Umbilical cord (tissue), 2 donors: Measurements from ENCODE around the gene SULT6B1. TPM values are rescaled to one million over a fixed set of nuclear protein-coding genes. Genes with fewer than 3 reads are reported as not detected.
A peak's percentile ranks its signal among the peaks of the same experiment; 100 is the strongest.
"Not testable (repeated sequence)": the region's sequence is repeated elsewhere in the genome, so short reads cannot be mapped to it uniquely, and the experiment has no call there.

ENCODE experiments used
- DNase-seq: peaks from one replicate; pipeline ENCODE4 v3.0.0-alpha.2; 2015; ENCODE audit warnings: low spot score
- total RNA-seq: library from RNA; depleted of rRNA; stranded (reverse); fragments of >200 nt; gene quantifications from one replicate; pipeline ENCODE4 v1.2.3, GENCODE V29; 2014; ENCODE audit warnings: low replicate concordance; ENCODE audit not compliant: insufficient read depth

SULT6B1 gene, protein sequence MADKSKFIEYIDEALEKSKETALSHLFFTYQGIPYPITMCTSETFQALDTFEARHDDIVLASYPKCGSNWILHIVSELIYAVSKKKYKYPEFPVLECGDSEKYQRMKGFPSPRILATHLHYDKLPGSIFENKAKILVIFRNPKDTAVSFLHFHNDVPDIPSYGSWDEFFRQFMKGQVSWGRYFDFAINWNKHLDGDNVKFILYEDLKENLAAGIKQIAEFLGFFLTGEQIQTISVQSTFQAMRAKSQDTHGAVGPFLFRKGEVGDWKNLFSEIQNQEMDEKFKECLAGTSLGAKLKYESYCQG
- not detected for total RNA-seq

DNA sequence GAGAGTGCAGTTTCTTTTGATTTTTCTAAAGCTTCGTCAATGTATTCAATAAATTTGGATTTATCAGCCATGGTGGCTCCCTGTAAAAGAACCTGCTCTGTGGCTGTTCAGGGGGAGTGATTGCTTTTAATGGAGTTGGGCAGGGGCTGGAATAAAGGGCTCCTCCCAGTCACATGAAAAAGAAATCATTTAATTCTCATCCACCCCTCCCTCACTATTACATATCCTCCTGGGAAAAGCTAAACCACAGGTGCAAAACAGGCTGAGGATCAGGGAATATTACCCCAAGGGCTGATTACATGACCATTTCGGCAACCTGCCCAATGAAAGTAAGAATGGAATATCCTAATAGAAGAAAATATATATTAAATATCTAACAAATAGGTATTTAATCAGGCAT lies at the start of gene SULT6B1:
Gene SULT6B1 (minus strand): TSS at position 101 of the 400 bp plus-strand sequence. CDS start 30 bp downstream, at position 71.
- DNase-seq: no peak

DNA sequence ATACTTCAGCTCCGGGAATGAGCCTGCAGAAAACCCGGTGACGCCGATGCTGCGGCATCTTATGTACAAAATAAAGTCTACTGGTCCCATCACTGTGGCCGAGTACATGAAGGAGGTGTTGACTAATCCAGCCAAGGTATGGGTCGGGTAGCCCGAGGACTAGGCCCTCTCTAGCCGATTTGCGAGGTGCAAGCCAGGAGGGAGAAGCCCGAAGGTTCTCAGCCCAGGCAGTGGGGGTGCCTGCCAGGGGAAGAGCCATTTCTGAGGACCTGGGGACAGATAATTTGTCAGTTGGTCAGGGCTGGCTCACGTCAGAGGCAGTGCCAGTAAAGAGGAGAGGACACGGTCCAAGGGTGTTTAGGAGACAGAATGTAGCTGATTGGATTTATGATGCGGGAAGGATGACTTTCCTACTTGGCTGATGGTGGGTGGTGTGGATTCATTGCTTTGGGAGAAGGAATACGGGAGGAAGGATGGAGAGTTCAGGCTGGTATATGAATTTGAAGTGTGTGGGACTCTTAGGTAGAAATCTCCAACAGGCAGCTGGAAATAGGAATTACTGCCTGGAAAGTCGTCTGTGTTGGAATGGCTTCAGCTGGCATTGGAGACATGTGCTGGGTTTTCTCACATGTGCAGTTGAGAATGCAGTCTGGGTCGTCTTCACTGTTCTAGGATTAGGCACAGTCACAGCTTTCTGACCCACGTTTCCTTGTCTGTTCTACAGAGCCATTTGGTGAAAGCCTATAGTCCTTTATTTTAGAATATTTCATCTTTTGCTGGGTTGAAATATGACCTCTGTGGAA lies 43.9 kb upstream of the SULT6B1 start:
- peak; percentile 2 for DNase-seq

DNA sequence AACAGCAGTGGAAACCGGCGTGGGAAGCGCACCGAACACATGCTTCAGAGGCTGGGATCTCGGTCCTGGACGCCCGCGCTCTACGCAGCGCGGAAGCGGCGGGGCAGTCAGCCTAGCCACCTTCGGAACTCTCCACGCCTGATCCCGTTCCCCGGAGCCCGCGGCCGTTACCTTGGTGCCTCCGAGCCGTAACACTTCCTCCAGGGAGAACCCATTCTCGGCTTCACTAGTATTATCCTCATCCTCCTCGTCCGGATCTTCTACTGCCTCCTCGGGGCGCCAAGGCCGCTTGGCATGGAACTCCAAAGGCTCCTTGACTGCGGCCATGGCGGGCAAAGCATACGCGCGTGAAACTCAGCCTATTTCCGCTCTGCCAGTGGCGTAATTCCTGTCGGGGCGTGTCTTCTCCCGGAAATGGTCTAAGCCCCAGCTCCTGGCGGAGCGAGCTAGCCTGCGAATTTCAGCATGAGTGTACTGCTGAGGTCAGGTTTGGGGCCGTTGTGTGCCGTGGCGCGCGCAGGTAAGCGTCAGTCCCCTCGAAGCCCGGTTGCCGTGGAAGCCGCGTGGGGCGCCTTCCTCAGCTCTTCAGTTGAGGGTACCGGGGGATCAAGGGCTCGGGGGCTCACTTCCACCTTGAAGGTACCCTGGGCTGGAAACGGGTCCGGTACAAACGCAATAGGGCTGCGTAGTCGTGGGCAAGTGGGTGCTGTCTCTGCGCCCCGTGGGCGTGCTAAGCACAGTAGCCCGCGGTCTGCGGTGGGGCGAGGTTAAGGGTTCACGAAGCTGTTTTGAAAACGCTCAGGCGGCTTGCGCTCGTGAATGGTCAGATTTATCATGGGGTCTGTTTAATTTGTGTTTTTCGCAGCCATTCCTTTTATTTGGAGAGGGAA lies 43.0 kb upstream of the SULT6B1 start, which contains the start of the genes CEBPZ and NDUFAF7:
Gene CEBPZ (minus strand): TSS at position 356 of the 890 bp plus-strand sequence. CDS start 29 bp downstream, at position 327.
Gene NDUFAF7 (plus strand): TSS at position 418 of the 890 bp plus-strand sequence. CDS start 48 bp downstream, at position 466.
- DNase-seq: peak; percentile 97

DNA sequence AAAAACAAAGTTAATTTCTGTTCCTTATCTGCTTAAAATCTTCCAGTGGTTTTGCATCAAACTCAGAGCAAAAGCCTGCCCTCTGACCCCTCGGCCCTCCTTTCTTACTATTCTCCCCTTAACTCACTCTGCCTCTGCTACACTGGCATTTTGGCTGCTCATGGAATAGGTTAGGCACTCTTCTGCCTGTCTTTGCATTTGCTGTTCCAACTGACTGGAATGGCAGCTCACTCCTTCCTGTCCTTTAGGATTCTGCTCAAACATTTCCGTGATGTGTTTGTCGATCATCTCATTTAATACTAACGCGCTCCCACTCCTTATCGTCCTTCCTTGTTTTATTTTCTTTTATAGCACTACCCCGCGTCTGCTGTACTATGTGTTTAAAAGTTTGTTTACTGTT lies 42.1 kb upstream of the SULT6B1 start:
- no peak for DNase-seq

DNA sequence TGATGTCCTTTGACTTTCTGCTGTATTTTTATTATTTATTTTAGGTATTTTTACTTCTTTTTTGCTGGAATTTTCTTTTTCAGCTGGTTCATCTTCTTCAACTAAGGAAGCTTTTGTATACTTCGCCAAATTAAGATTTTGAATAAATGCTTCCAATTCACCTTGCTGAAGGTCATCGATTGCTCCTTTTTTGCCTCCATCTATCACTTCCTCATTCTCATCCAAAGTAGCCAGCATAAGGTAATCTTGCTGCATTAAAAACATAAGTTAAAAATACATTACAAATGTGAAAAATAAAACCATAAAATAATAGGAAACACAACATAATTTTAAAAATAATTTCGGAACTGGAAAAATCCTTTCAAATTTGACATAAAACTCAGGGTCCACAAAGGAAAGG lies 40.3 kb upstream of the SULT6B1 start:
- no peak for DNase-seq

DNA sequence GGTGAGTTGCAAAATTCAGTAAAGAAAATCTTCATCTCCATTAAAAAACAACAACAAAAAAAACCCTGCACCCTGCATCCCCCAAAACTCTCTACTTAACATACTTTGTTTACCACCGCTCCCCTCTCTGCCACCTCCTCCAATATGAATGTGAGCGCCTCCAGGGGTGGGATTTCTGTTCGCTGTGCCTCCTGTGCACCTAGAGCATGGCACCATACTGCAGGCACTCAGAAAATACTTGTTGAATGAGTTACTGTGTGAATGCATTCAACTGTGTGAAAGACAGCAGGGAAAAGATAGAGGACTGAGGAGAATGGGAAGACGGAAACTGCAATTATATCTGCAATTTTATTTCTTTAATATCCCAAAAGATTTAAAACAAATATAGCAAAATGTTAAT lies 38.4 kb upstream of the SULT6B1 start:
- DNase-seq: no peak

GRCh38 chr2:37225129-37225528 lies 36.7 kb upstream of the SULT6B1 start:
- DNase-seq: not testable (repeated sequence)

DNA sequence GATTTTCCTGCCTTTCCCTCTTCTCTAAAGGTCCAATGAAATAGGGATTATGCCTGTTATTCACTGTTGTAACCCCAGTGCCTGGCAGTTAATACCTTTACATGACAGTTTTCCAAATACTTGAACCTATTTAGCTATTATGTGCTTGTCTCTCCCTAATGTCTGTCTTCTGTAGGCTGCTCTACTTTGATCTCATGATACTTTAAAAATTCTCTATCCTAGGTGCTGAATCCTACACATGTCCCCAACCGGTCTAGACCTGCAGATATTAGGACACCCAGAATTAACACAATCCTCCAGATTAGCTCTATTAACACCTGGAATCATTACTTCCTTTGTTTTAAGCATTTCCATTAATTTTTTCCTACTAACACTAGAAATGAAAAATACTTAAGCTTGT lies 35.6 kb upstream of the SULT6B1 start:
- DNase-seq: no peak

DNA sequence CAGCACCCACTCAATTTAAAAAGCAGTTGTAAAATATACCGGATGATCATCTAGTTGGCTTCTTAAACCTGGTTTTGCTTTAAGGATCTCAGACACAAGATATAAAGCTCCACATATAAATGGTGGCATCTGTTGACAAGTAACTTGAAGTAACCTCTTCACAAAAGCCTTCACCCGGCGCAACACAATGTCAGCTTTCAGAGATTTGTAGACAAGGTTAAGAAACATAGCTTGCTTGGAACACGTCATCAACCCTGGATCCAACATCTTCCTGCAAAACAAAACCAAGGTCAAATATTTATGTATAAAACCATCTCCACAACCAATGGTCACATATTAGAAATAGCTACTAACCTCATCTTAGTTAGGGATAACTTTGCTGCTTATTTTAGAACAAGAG lies 34.7 kb upstream of the SULT6B1 start:
- no peak for DNase-seq

GRCh38 chr2:37219046-37219445 lies 30.6 kb upstream of the SULT6B1 start:
- DNase-seq: peak; percentile 81

- DNase-seq: no peak
These were observed 26.8 kb upstream of the SULT6B1 start for GRCh38 chr2:37215250-37215649.

GRCh38 chr2:37211939-37212338 lies 23.5 kb upstream of the SULT6B1 start:
- DNase-seq: no peak

DNA sequence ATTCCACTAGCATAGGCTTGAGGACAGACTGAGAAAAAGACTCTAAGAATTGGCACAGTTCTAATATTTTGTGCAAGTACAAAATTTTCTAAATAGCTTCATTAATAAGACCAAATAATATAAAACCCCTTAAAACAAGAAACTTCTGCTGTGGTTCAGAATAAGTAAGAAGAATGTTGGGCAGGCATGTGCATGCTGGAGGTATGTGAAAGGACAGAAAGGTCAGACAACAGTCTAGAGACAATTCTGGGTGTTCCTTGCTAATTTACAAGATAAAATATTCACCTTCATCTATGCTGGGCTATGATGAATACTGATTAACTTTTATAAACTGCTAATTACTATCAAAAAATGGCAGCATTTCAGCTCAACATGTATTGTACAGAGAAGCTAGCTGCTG lies 22.7 kb upstream of the SULT6B1 start:
- DNase-seq: no peak

GRCh38 chr2:37206760-37207159 lies 18.3 kb upstream of the SULT6B1 start:
- not testable (repeated sequence) for DNase-seq

DNA sequence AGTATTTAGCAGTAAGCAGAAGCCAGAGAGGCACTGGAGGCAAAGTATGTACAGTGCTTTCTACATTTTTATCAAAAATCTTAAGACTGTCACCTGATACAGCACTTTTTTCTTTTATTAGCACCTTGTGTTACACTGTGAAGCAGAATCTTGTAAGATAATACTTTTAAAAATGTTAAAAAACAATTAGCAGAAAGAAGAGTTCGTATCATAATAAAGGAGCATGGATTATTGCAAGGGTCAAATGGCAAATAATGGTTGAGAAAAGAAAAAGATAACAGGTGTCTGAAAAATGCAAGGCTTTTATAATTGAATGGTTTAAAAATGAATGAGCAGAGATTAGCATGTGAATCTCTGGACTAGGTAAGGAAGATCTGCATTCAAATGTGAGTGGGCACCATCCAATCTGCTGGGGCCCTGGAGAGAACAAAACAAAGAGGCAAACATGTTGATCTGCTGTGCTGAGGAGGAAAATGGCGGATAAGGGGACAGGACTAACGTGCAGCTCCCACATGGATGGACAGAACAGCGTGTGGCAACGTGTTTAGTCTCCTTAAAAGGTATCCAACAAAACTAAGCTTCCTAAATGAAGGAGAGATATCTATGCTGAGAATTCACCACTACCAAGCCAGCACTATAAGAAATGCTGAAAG lies 17.3 kb upstream of the SULT6B1 start:
- DNase-seq: no peak

GRCh38 chr2:37205071-37205661 lies 16.7 kb upstream of the SULT6B1 start:
- DNase-seq: not testable (repeated sequence)

DNA sequence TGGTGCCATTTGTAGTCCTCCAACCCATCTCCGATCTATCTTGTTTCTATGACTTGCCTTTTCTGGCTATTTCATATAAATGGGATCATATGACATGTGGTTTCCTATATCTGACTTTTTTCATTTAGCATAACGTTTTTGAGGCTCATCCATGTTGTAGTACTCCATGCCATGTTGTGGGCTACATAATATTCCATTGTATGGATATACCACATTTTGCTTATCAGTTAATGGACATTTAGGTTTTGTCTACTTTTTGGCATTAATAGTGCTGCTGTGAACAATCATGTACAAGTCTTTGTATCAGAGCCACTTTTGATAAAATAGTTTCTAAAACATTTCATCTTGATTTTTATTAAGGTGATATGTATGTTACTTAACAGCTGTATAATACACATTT lies 15.2 kb upstream of the SULT6B1 start:
- DNase-seq: no peak

GRCh38 chr2:37201766-37202165 lies 13.3 kb upstream of the SULT6B1 start:
- no peak for DNase-seq

- DNase-seq: no peak
These were observed 12.7 kb upstream of the SULT6B1 start for GRCh38 chr2:37201208-37201607.

GRCh38 chr2:37198681-37199065 lies 10.2 kb upstream of the SULT6B1 start:
- DNase-seq: no peak
